Measurements from ENCODE around the gene ABCC1. TPM values are rescaled to one million over a fixed set of nuclear protein-coding genes. Genes with fewer than 3 reads are reported as not detected.
"Not testable (repeated sequence)": the region's sequence is repeated elsewhere in the genome, so short reads cannot be mapped to it uniquely, and the experiment has no call there.

ABCC1 gene
- polyA plus RNA-seq, 1 donor = 27.7 TPM

DNA sequence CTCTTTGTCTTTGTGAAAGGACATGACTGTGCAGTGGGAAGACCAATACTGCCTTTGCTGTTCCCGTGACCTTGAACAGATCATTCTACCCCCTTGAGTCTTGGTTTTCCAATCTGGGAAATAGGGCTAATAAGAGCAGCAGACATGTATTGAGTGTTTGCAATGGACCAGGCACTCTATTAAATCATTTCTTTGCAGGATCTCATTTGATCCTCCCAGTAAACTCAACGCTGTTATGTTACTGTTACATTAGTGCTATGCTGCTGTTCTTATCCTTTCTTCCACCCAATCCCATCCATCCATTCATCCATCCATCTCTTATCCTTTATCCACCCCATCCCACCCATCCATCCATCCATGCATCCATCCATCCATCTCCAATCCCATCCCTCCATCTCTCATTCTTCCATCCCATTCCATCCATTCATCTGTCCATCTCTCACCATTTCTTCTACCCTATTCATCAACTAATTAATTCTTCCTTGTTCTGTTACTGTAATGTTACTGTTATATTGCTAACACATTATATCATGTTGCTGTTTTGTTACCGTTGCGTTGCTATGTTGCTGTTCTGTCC, 208.8 kb downstream of the ABCC1 start:
- no peak for DNase-seq

DNA sequence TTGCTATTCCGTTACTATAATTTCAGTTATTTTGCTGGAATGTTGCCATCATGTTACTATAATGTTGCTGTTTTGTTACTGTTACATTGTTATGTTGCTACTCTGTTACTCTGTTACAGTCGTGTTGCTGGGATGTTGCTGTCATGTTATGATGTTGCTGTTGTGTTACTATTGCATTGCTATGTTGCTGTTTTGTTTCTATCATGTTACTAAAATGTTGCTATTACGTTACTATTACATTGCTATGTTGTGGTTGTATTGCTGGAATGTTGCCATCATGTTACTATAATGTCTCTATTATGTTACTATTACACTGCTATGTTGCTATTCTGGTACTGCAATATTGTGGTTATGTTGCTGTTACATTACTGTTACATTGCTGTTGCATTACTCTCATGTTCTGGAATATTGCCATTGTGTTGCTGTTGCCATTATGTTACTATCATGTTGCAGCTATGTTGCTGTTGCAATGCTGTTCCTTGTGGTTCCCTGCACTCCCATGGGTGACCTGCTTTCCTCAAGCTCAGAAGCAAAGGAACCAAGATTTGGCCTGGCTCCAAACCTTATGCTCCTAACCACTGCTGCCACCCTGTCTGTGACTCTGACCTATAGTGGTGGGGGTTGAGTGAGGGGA, 209.4 kb downstream of the ABCC1 start:
- no peak for DNase-seq

DNA sequence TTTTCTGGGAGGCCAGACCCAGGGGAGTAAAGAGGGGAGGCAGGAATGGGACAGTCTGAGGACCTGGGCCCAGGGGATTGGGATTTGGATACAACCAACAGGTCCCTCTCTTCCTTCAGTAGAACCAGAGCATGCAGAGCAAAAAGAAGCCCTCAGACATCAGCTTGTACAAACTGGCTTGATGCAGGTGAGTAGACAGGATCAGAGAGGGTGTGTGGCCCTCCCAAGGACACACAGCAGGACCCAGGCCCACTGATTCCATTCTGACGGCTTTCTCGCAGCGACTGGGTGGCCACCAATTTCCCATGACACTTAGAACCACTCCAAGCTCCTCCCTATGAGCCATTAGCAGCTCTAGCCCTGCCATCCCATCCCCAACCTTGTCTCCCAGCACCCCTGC, 210.2 kb downstream of the ABCC1 start:
- no peak for DNase-seq

DNA sequence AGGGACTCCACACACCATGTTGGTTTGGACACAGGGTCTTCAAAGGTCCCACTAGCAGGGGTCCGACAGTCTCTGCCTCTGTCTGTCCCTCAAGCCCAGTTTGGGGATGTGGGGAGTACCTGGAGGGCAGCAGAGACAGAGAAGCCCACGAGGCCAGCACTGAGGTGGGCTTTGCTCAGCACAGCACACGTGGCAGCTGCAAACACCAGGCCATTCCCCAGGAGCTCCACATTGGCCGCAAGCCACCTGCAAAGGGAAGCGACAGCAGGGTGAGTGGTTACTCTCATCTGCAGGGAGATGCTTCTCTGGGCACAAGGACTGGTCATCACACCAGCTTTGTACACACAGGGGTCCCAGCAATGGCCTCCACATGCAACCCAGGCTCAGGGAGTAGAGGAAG, 211.9 kb downstream of the ABCC1 start:
- no peak for DNase-seq

DNA sequence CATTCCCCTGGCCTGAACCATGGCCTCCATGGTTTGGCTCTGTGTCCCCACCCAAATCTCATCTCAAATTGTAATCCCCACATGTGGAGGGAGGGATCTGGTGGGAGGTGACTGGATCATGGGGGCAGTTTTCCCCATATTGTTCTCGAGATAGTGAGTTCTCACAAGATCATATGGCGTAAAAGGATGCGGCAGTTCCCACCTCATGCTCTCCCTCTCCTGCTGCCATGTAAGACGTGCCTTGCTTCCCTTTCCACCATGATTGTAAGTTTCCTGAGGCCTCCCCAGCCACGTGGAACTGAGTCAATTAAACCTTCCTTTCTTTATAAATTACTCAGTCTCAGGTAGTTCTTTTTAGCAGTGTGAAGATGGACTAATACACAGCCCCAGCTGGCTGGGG, 212.4 kb downstream of the ABCC1 start:
- DNase-seq = not testable (repeated sequence)

DNA sequence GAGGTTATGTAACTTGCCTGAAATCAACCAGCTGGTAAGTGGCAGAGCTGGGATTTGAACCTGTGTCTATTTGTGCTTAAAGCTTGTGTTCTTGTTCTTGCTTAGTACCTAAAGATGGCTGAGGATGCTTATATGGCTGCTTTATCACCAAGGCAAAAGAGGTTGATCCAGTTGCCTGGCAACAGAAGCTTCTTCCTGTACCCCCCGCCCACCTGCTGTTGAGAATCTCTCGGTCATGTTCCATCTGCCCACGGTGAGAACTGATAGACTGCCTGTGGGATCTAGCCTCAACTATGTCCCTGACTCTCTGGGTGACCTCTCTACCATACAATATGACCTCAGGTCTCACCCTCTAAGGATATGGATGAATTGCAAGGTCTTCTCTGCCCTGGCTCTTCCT, 213.2 kb downstream of the ABCC1 start:
- DNase-seq = no peak

DNA sequence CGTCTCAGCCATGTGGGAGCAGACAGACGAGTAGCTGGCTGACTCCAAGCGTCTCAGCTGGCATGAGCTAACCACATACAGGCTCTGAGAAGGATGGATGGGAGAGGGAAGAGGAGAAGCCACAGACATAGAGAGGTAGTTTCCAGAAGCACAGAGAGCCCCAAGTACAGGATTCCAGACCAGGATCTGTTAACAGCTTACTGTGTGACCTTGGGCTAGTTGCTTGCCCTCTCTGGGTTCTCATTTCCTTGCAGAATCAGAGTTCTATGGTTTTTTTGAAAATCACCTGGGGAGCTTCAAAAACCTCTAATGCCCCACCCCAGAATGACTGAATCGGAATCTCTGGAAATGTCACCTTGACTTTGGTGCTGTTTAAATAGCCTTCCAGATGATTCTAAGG, 213.7 kb downstream of the ABCC1 start:
- DNase-seq = no peak

DNA sequence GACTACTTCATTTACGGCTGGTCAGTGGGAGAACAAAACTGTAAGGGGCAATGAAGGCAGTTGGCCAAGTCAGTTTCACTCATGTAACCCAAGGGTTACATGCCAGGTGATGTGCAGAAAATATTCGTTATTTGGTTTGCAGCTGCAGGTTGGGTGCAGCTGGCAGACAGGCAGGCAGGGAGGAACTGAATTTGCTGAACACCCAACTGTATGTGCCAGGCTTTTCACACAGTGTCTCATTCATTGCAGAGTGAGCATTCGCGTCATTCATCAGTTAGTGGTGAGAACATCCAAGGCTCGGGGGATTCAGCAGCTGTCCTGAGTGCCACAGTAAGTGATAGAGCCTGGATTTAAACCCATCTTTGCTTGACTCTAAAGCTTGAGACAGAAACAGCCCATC, 214.2 kb downstream of the ABCC1 start:
- no peak for DNase-seq

DNA sequence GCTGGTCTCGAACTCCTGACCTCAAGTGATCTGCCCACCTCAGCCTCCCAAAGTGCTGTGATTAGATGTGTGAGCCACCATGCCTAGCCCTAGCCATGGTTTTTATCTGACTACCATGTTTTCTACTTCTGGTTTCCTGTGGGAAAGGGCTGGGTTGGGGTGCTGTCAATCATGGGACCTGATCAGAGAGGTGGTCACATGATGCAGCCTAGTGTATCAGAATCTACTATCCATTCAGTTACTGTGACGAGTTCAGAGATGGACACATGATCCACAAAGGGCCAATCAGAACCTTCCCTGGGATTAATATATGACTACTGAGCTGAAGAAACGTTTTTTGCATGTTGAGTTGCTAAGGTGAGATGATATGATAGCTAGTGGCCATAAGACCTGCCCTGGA, 214.8 kb downstream of the ABCC1 start:
- no peak for DNase-seq

DNA sequence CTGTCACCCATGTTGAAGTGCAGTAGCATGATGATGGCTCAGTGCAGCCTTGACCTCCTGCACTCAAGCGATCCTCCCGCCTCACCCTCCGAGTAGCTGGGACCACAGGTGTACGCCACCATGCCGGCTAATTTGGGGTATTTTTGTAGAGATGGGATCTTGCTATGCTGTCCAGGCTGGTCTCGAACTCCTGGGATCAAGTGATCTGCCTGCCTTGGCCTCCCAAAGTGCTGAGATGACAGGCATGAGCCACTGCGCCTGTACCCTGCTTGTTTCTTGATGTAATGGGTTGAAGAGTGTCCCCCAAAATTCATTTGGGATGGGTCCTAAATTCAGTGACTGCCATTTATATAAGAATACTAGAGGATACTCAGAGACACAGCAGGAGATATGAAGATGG, 216.7 kb downstream of the ABCC1 start:
- DNase-seq = no peak

DNA sequence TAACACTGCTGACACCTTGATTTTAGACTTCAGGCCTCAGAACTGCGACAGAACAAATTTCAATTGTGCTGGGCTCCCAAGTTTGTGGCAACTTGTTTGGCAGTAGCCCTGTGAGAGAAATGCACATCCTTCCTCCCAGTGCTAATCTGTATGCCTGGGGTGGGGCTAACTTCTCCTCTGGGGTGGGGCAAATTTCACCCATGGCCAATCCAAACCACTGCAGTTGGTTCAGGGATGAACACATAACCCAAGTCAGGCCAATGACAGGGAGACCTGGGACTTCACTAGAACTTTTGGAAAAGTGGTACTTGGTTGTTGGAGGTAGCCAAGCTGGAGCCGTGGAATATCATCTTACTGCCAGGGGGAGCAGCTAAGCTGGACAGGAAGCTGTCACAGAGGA, 217.5 kb downstream of the ABCC1 start:
- no peak for DNase-seq

DNA sequence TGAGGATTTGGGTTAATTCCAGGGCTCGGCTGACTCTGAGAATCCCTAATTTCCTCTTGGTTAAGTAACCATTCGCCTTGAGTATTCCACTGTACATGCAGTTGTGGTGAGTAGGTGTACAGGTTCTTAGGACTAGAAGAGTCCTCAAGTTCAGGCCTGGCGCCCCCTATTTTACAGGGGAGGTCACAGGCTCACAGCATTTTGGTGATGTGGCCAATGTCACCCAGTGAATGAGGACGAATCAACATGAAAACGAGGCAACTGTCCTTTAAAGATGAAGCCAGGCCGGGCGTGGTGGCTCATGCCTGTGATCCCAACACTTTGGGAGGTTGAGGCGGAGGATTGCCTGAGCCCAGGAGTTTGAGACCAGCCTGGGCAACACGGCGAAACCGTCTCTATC, 218.5 kb downstream of the ABCC1 start:
- DNase-seq = no peak

DNA sequence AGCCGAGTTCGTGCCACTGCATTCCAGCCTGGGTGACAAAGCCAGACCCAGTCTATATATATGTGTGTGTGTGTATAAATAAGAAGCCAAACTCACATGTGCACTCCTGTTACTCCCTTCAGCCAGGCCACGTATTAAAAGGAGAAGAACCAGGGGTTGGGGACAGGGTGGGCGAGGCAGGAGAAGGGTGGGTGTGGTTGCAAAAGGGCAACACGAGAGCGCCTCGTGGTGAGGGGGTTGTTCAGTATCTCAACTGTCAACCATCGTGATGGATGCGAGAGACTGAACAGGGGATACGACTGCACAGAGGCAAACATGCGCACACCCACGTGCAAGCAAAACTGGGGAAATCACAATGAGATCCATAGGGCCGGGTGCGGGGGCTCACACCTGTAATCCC, 219.0 kb downstream of the ABCC1 start:
- DNase-seq = no peak

DNA sequence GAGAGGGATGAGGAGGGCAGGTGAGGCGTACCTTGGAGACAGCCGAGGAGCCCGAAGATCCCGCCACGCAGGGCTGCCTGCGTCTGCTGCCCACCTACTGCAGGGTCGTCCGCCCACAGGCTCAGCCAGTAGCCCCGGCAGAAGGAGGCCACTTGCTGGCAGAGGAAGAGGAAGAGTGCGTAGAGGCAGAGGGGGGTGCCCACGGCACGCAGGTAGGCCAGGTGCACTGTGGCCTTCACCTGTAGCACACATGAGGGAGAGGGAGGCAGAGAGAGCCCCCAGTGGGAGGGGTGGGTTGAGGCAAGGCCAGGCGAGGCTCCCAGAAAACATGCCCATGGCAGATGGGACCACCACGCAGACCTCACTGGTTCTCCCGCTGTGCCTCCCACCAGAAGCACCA, 220.2 kb downstream of the ABCC1 start:
- DNase-seq = no peak

DNA sequence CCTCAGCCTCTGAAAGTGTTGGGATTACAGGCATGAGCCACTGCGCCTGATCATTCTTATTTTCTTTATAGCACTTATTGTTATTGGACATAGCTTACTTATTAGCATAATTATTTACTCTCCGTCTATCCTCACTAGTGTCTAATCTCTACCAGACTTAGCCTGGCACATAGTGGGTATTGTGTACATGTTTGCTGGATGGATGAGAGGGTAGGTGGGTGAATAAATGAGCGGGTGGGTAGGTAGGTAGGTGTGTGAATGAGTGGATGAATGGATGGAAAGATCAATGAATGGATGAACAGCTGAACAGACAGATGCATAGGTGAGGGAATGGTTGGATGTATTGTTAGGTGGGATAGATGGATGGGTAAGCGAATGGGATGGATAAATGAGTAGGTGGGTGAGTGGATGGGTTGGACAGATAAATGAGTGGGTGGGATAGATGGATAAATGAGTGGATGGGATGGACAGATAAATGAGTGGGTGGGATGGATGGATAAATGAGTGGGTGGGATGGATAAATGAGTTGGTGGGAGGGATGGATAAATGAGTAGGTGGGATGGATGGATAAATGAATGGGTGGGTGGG, 222.0 kb downstream of the ABCC1 start:
- no peak for DNase-seq

DNA sequence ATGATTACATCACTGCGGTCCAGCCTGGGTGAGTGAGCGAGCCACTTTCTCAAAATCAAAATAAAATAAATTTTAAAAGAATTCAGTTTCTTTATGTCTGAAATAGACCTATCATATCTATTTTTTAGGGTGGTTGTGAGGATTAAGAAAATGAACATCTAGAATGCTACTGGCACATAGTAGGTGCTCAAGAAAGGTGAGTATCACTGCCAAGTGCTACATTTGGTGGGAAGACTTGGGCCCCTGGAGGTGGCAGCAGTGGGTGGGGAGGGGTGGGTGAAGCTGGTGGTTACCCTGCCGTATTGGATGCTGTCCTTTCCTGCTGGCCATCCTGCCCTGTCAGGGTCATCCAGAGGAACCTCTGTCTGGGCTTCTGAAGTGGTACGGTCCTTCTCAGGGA, 223.6 kb downstream of the ABCC1 start:
- no peak for DNase-seq

DNA sequence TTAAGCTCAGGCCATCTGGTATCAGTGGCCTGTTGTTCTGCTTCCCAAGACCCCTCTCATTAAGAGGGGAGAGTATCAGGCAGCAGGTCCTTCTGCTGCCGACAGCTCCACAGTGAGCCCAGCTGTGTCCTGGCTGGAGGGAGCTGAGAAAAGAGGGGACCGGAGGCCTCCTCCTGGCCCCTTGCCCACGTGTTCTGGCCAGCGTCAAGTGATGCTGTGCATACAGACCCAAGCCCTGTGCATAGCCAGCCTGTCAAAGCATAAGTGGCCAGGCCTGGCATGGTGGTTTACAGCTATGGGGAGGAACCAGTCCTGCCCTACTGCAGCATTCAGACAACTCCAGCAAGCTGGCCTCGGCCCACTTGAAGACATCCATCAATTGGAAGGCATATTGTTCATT, 225.9 kb downstream of the ABCC1 start:
- DNase-seq = no peak

DNA sequence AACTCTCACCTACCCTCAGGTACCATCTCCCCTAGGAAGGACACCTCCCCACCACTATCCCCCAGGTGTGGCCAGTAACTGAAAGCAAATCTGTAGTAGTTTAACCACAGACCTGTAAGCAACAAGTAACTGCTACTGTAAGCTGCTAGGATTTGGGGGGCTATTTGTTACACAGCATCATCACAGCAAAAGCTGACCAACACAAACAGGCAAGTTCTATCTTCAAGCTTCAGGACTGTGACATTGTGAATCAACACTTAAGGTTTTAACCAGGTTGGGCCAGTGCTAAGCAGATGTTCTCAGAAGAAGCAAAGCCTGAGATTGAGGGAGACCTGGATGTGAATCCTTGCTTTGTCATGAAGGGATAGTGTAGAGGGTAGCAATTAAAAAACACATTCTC, 226.9 kb downstream of the ABCC1 start:
- no peak for DNase-seq

DNA sequence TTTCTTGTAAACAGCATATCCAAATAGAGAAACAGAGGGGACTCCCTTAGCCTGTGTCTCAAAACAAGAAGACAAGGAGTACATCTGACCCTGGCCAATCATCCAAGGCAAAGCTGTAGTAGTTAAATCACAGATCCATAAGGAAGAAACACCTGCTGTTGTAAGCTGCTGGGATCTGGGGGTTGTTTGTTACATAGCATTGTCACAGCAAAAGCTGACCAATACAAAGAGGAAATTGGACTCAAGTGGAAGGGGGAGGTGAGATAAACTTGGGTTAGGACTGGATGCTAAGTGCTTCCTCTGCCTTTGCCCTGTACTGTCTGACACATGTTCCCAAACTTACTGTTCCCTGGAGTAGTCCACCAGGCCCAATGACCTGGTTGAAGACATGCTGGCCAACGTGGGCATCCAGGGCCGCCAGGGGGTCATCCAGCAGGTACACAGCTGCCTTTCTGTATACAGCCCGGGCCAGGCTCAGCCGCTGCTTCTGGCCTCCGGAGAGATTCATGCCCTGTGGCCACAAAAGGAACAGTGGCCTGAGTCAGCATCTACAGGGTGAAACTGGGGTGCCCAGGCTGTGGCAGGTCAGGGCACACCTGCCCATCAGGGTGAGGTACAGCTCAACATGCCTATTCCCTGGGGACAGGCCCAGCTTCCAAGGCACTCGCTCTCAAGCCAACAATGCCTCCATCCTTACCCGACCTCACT, 229.2 kb downstream of the ABCC1 start:
- no peak for DNase-seq

DNA sequence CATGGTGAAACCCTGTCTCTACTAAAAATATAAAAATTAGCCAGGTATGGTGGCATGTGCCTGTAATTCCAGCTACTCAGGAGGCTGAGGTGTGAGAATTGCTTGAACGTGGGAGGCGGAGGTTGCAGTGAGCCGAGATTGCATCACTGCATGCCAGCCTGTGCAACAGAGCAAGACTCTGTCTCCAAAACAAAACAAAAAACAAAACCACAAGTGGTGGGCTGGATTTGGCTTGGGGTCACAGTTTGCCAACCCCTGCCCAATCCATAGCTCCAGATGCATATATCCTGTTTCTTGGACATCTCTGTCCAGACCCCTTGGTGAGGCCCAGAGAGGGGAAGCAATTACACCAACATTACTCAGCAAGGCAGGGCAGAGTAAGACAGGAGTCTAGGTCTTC, 232.3 kb downstream of the ABCC1 start:
- DNase-seq = not testable (repeated sequence)

DNA sequence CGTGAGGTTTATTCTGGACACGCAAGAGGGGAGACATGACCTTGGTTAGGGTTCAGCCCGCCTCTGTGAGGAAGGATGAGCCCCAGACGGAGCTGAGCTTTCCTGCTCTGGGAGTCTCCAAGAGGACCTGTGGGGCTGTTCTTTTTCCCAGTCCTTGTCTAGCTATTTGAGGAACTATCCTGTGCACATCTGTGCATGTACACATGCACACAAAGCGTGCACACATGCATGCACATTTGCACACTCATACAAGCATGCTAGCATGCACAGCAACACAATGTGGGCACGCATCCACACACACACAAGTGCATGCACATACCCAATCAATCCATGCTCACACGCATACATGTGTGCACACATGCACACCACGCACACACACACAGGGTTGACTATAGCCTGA, 233.5 kb downstream of the ABCC1 start:
- no peak for DNase-seq

DNA sequence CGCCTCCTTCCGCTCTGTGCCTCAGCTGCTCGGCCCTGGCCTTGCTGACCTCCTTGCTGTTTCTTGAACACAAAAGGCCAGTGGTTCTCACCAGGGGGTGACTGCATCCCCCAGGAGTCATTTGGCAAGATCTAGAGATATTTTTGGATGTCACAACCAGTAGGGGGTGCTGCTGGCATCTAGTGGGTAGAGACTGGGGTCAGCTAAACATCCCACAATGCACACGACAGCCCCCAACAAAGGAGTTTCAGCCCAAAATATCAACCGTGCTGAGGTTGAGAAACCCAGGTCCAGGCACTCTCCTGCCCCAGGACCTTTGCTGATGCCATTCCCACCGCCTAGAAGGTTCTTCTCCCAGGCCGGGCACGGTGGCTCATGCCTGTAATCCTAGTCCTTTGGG, 234.1 kb downstream of the ABCC1 start:
- DNase-seq = no peak

DNA sequence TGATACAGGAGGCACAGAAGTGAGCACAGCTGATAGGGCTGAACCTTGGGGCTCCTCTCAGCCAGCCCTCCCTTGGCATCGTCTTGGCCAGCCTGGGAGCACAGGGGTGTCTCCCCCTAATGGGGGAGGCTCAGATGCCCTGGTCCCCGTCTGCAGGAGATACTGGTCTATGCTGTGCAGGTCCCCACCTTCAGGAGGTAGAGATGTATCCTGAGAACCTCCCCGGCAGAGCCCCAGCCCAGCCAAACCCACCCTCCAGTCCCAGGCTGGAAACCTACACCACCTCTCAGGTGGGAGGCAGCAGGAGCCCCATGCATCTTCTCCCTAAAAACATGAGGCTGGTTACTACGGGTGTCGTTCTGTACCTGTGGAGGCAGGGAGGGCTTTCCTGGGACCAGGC, 235.2 kb downstream of the ABCC1 start:
- no peak for DNase-seq

DNA sequence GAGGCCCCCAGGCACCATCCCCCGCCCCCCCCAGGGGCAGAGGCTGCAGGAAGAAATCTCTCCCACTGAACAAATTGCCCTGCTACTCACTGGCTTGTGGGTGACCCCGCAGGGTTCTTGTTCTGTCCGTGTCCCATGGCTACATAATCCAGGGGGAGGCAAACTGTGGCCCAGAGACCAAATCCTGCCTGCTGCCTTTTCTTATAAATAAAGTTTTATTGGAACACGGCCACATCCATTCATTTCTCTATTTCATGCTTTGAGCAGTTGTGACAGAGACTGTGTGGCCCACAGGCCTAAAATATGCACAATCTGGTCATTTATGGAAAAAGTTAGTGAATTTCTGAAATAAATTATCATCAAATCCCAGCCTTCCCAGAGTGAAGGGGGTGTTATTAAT, 235.7 kb downstream of the ABCC1 start:
- DNase-seq = no peak
